ENCODE results near the gene FMN2. TPM values are rescaled to one million over a fixed set of nuclear protein-coding genes. Genes with fewer than 3 reads are reported as not detected.
A peak's percentile ranks its signal among the peaks of the same experiment; 100 is the strongest.
"Not testable (repeated sequence)": the region's sequence is repeated elsewhere in the genome, so short reads cannot be mapped to it uniquely, and the experiment has no call there.

Gene FMN2
- total RNA-seq, 1 experiment from 2014 or later: 5.3 TPM

GRCh38 chr1:240255922-240256321 is 164.2 kb downstream of the FMN2 start:
- Mint-ChIP-seq H3K4me3 (ENCODE audit: unreplicated experiment) (no peak overlapping the region), H3K4me1 (ENCODE audit: insufficient read depth, unreplicated experiment) (no peaks in the 10 kb centered on the region), H3K9me3 (ENCODE audit: unreplicated experiment) (peaks cover 20% of the 10 kb centered on the region), H3K36me3 (ENCODE audit: insufficient read depth, unreplicated experiment) (no peaks in the 10 kb centered on the region), H3K27ac (ENCODE audit: low read depth, unreplicated experiment) (no peak overlapping the region), H3K27me3 (ENCODE audit: insufficient read depth, unreplicated experiment) (no peaks in the 10 kb centered on the region)
- intact Hi-C loops (cut with micrococcal nuclease): no loop called here
- ChIA-PET POLR2A (interaction anchor here (0.6 to 0.9 kb wide), 2 partner anchors 82 to 224 kb away, joined by 3 to 4 read pairs; no protein-coding TSS in a partner anchor), CTCF (interaction anchor here (0.5 to 1.7 kb wide), 2 partner anchors 67 to 668 kb away, joined by 3 to 7 read pairs; no protein-coding TSS in a partner anchor)
- no peak for TF ChIP-seq CTCF (IDR thresholded peaks at IDR 0.05; ENCODE audit: unreplicated experiment)
- no TSS peak for BruUV-seq (replicated peaks)
- DNase-seq (ENCODE audit: unreplicated experiment): no peak

DNA sequence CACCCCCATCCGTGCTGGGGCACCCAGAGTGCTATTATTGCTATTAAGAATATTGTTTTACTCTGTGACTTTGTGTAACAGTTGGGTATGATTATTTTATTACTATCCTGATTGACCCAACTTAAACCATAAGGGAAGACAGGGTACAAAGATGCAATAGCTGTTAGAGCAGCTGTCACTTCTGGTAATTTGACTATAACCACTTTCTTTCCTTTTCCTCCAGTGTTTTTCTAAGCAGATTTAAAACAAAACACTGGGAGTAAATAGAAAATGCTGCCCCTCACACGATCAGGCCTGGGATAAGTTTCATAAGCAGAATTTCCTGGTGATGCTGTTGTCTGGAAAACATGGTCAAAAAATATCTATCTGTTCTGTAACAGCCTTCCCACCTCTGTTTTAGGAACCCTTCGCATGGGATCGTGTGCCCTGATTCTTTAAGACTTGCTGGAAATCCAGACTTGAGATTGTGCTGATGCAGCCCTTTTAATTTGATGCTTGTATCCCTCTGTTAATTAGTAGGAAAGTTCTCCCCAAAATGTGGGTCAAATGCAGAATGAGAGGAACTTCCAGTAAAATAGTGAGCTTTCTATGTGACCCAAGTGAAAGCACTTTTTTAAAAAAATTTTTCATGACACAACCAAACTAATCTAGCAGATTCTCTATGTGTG is 165.3 kb downstream of the FMN2 start:
- intact Hi-C loops (cut with micrococcal nuclease): no loop called here
- H3K27me3 Mint-ChIP-seq (ENCODE audit: insufficient read depth, unreplicated experiment): no peaks in the 10 kb centered on the region
- H3K36me3 Mint-ChIP-seq (ENCODE audit: insufficient read depth, unreplicated experiment): no peaks in the 10 kb centered on the region
- BruUV-seq (replicated peaks): no TSS peak
- no peaks in the 10 kb centered on the region for H3K4me1 Mint-ChIP-seq (ENCODE audit: insufficient read depth, unreplicated experiment)
- no peak overlapping the region for H3K27ac Mint-ChIP-seq (ENCODE audit: low read depth, unreplicated experiment)
- no peak for DNase-seq (ENCODE audit: unreplicated experiment)
- H3K4me3 Mint-ChIP-seq (ENCODE audit: unreplicated experiment): no peak overlapping the region
- H3K9me3 Mint-ChIP-seq (ENCODE audit: unreplicated experiment): peaks cover 19% of the 10 kb centered on the region
- CTCF ChIA-PET: interaction anchor here (0.6 to 2.4 kb wide), 4 partner anchors 9 to 436 kb away, joined by 3 to 7 read pairs (median 6); no protein-coding TSS in a partner anchor
- POLR2A ChIA-PET: interaction anchor here (0.9 kb wide), 1 partner anchor 81 kb away, joined by 3 read pairs; no protein-coding TSS in a partner anchor
- no peak for TF ChIP-seq CTCF (IDR thresholded peaks at IDR 0.05; ENCODE audit: unreplicated experiment)

DNA sequence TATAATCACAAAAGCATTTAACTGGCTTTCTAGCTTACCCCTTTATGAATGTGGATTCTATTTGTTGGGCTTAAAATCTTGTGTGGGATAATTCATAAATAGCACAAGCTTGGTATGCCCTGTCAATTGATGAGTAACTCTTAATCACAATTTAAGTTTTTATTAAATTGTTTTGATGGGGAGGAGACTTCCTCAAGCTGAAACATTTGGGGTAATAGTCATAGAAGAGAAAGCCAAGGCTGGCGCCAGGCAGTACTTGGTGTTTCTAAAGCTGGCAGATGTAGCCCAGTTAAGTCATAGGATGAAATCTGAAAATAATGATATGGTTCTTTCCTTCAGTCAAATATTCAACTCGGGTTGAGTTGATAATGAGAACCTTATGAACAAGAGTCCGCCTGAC is 167.2 kb downstream of the FMN2 start:
- Mint-ChIP-seq H3K36me3 (ENCODE audit: insufficient read depth, unreplicated experiment) (no peaks in the 10 kb centered on the region), H3K27ac (ENCODE audit: low read depth, unreplicated experiment) (no peak overlapping the region), H3K4me1 (ENCODE audit: insufficient read depth, unreplicated experiment) (no peaks in the 10 kb centered on the region), H3K27me3 (ENCODE audit: insufficient read depth, unreplicated experiment) (no peaks in the 10 kb centered on the region), H3K9me3 (ENCODE audit: unreplicated experiment) (peaks cover 14% of the 10 kb centered on the region), H3K4me3 (ENCODE audit: unreplicated experiment) (no peak overlapping the region)
- ChIA-PET POLR2A (interaction anchor here (1.2 to 1.3 kb wide), 3 partner anchors 9 to 50 kb away, joined by 3 to 4 read pairs (median 3); no protein-coding TSS in a partner anchor), CTCF (interaction anchor here (0.6 to 2.4 kb wide), 3 partner anchors 70 to 708 kb away, joined by 3 to 7 read pairs (median 3); no protein-coding TSS in a partner anchor)
- intact Hi-C loops (cut with micrococcal nuclease): no loop called here
- no peak for TF ChIP-seq CTCF (IDR thresholded peaks at IDR 0.05; ENCODE audit: unreplicated experiment)
- no TSS peak for BruUV-seq (replicated peaks)
- peak; percentile 31 for DNase-seq (ENCODE audit: unreplicated experiment)

GRCh38 chr1:240264494-240264893 is 172.8 kb downstream of the FMN2 start:
- H3K27ac Mint-ChIP-seq (ENCODE audit: low read depth, unreplicated experiment); H3K4me3 Mint-ChIP-seq (ENCODE audit: unreplicated experiment); intact Hi-C loops (cut with micrococcal nuclease); H3K4me1 Mint-ChIP-seq (ENCODE audit: insufficient read depth, unreplicated experiment); CTCF ChIA-PET; H3K36me3 Mint-ChIP-seq (ENCODE audit: insufficient read depth, unreplicated experiment); DNase-seq (ENCODE audit: unreplicated experiment); H3K27me3 Mint-ChIP-seq (ENCODE audit: insufficient read depth, unreplicated experiment); BruUV-seq (replicated peaks): not testable (repeated sequence)
- H3K9me3 Mint-ChIP-seq (ENCODE audit: unreplicated experiment): peaks cover 40% of the 10 kb centered on the region
- POLR2A ChIA-PET: interaction anchor here (0.7 kb wide), 1 partner anchor 149 kb away, joined by 3 read pairs; no protein-coding TSS in a partner anchor
